ENCODE results near the gene BHLHE23. TPM values are rescaled to one million over a fixed set of nuclear protein-coding genes. Genes with fewer than 3 reads are reported as not detected.

BHLHE23 gene
- total RNA-seq, 3 donors from 2014 or later, result not detected

- peaks cover 0 to 66% of the 10 kb centered on the region in 2 donors for H3K27me3 ChIP-seq
- intact Hi-C loops (cut with DNase I; ENCODE audit: low total_unique reads), result no loop called here
- TF ChIP-seq POLR2AphosphoS5 (IDR thresholded peaks at IDR 0.05) (no peak), CTCF (IDR thresholded peaks at IDR 0.05) (no peak), POLR2A (IDR thresholded peaks at IDR 0.05) (no peak)
- H3K4me1 ChIP-seq, result no peaks in the 10 kb centered on the region
- H3K9me3 ChIP-seq, result no peaks in the 10 kb centered on the region
- H3K4me3 ChIP-seq, result no peak overlapping the region
- no peak for DNase-seq (ENCODE audit: low spot score in 2 of 2)
- no peak overlapping the region for H3K27ac ChIP-seq
- H3K36me3 ChIP-seq, result no peaks in the 10 kb centered on the region
Observed at GRCh38 chr20:62998449-62998848, 8.3 kb downstream of the BHLHE23 start.

- intact Hi-C loops (cut with DNase I; ENCODE audit: low total_unique reads), result no loop called here
- Histone ChIP-seq H3K4me1 (no peaks in the 10 kb centered on the region), H3K9me3 (no peaks in the 10 kb centered on the region), H3K4me3 (no peak overlapping the region), H3K27ac (no peak overlapping the region), H3K36me3 (no peaks in the 10 kb centered on the region), H3K27me3 (peaks cover 0 to 62% of the 10 kb centered on the region in 2 donors)
- no peak for DNase-seq (ENCODE audit: low spot score in 2 of 2)
- no peak for TF ChIP-seq POLR2AphosphoS5 (IDR thresholded peaks at IDR 0.05)
- TF ChIP-seq POLR2A (IDR thresholded peaks at IDR 0.05), result no peak
- no peak for TF ChIP-seq CTCF (IDR thresholded peaks at IDR 0.05)
Observed at GRCh38 chr20:62997417-62998035, 9.2 kb downstream of the BHLHE23 start.

GRCh38 chr20:62996596-62996982 is 10.2 kb downstream of the BHLHE23 start:
- Histone ChIP-seq H3K9me3 (no peaks in the 10 kb centered on the region), H3K27ac (no peak overlapping the region), H3K36me3 (no peaks in the 10 kb centered on the region), H3K27me3 (peaks cover 0 to 60% of the 10 kb centered on the region in 2 donors), H3K4me1 (no peaks in the 10 kb centered on the region), H3K4me3 (no peak overlapping the region)
- TF ChIP-seq CTCF (IDR thresholded peaks at IDR 0.05), result no peak
- no peak for TF ChIP-seq POLR2AphosphoS5 (IDR thresholded peaks at IDR 0.05)
- no peak for TF ChIP-seq POLR2A (IDR thresholded peaks at IDR 0.05)
- DNase-seq (ENCODE audit: low spot score in 2 of 2), result no peak
- intact Hi-C loops (cut with DNase I; ENCODE audit: low total_unique reads), result no loop called here

GRCh38 chr20:62995898-62996595 is 10.7 kb downstream of the BHLHE23 start:
- Histone ChIP-seq H3K9me3 (no peaks in the 10 kb centered on the region), H3K36me3 (no peaks in the 10 kb centered on the region), H3K27ac (no peak overlapping the region), H3K4me1 (no peaks in the 10 kb centered on the region), H3K4me3 (no peak overlapping the region), H3K27me3 (peaks cover under 1 to 62% of the 10 kb centered on the region in 2 donors)
- no peak for DNase-seq (ENCODE audit: low spot score in 2 of 2)
- TF ChIP-seq CTCF (IDR thresholded peaks at IDR 0.05) (no peak), POLR2AphosphoS5 (IDR thresholded peaks at IDR 0.05) (no peak), POLR2A (IDR thresholded peaks at IDR 0.05) (no peak)
- intact Hi-C loops (cut with DNase I; ENCODE audit: low total_unique reads), result no loop called here

GRCh38 chr20:62995481-62995880 is 11.3 kb downstream of the BHLHE23 start:
- Histone ChIP-seq H3K9me3 (no peaks in the 10 kb centered on the region), H3K36me3 (no peaks in the 10 kb centered on the region), H3K4me3 (no peak overlapping the region), H3K27ac (no peak overlapping the region), H3K27me3 (peaks cover 4 to 68% of the 10 kb centered on the region in 2 donors), H3K4me1 (no peaks in the 10 kb centered on the region)
- intact Hi-C loops (cut with DNase I; ENCODE audit: low total_unique reads), result no loop called here
- DNase-seq (ENCODE audit: low spot score in 2 of 2), result no peak
- TF ChIP-seq POLR2A (IDR thresholded peaks at IDR 0.05), result no peak
- no peak for TF ChIP-seq POLR2AphosphoS5 (IDR thresholded peaks at IDR 0.05)
